HS-5 (cell line): Measurements from ENCODE around the gene RABGAP1.
A peak's percentile ranks its signal among the peaks of the same experiment; 100 is the strongest.

Experiments
- DNase-seq: peaks from one replicate; pipeline ENCODE4 v3.0.0-alpha.2; 2012; ENCODE audit warnings: low read depth

Gene RABGAP1

DNA sequence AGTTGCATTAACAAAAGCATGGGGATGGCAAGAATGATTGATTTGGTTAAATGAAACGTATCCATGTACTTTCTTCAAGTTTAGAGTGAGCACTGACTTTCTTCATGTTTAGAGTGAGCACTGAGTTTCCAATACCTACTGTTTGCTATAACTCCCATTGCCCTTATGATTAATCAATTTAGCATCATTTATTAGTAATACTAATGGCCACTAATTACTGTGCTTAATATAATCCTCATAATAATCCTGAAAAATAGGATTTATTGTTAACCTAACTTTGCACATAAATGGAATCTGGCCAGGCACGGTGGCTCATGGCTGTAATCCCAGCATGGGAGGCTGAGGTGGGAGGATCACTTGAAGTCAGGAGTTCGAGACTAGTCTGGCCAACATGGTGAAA is 70.6 kb downstream of the RABGAP1 start:
- DNase-seq: no peak

- DNase-seq: no peak
Observed at GRCh38 chr9:123011878-123012528, 71.2 kb downstream of the RABGAP1 start.

DNA sequence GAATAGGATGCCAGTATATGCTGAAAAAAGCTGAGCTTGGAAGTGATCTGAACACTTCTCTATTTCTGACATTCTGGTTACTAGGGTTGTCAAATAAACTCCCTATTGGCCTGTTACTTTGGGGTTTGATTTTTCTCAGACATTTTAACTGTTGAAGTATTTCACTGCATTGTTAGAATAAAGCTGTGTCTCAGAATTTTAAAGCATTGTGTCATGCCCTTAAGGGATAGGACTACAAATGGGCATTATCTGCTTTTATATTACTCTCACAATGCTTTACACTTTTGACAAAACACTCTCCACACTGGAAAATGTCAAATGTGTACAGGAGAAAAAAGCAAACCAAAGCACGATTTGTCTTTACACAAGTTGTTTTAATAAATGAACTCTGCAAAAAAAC is 75.8 kb downstream of the RABGAP1 start:
- no peak for DNase-seq

DNA sequence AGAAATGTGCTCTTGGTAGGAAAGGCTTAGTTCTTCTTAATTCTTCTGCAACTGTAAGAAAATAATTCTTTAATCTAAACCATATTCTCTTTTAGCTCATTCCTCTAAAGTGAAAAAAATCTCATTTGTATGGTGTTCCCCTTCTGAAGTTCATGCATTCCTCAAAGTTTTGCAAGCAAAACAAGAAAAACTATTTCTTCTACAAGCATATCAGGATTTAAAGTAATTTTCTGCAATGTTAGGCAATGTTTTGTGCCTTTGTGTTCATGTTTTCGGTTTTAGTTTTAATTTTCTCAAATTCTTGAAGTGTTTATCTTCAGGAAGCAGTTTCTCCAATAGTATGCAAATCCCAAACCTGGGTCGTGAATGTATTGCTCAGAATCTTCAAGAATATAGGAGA is 80.0 kb downstream of the RABGAP1 start:
- DNase-seq: no peak

- no peak for DNase-seq
Observed at GRCh38 chr9:123026425-123026824, 85.6 kb downstream of the RABGAP1 start.

DNA sequence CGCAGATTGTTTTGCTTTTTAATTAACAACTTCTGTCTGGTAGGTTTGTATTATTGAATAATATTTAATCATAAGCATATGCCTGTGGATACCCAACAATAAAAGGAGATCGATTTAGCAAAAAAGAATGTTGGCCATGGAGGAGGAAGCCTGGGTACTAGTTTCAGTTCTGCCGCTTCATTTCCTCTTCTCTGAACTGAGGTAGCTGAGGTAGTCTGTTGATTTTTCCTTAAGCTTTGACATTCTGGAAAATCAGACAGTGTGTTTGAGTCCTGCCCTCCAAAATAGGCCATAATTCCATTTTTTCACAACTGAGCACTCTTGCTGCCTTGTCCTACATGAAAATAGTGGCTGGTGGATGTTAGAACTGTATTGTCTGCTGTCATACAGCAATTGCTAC is 86.7 kb downstream of the RABGAP1 start:
- no peak for DNase-seq

DNA sequence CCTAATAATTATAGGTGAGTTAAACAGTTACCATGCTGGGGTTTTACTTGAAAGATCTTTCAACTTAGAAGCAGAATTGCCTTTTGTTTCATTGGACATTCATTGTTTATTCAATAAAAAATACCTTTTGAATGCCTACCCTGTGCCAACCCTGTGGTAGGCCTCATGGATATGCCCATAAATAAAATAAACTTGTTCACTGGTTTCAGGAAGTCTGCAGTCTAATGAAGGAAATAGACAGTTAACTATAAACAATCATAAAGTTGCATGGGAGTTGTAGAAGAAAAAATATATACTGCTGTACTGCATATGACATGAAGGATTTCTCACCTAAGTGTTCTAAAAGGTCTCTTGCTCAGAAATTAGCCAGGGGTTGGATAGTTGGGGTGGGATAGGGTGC is 87.3 kb downstream of the RABGAP1 start:
- DNase-seq: no peak

DNA sequence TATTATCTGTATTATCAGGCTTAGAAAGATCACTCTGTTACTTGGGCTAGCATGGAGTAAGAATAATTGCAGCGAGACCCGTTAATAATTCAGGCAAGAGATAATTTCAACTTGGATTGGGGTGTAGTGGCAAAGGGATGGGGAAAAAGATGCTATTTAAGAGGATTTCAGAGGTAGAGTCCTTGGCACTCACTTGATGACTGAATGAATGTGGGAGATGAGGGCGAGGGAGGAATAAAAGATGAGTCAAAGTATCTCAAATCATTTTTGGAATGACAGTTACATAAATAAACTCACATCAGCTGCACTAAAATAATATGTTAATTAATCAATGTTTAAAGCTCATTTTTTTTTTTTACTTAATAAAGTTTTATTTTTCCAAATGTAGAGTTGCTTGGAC is 88.2 kb downstream of the RABGAP1 start:
- DNase-seq: no peak

DNA sequence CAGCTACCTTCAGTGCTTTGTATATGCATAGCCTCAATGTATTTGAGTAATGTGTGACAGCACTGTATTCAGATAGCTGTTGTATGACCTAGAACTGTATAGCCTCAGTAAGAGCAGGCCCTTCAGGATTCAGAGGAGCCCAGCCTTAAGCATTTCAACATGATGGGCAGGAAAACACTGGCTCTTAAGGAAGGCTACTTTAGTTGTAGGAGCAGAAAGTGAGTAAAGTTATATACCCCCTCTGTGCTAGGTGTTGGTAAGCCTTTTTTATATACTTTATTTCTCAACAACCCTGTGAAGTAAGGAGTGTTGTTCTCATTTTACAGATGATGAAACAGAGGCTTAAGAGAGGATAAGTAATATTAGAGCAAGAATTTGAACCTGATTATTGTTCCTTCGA is 91.1 kb downstream of the RABGAP1 start:
- DNase-seq: no peak

GRCh38 chr9:123033352-123033751 is 92.5 kb downstream of the RABGAP1 start, which contains the start of gene GPR21:
GPR21 (plus strand) TSS chr9:123033667; CDS start chr9:123034567, 900 bp downstream.
- DNase-seq: no peak

GRCh38 chr9:123033864-123034601 is 93.2 kb downstream of the RABGAP1 start:
- DNase-seq: no peak

DNA sequence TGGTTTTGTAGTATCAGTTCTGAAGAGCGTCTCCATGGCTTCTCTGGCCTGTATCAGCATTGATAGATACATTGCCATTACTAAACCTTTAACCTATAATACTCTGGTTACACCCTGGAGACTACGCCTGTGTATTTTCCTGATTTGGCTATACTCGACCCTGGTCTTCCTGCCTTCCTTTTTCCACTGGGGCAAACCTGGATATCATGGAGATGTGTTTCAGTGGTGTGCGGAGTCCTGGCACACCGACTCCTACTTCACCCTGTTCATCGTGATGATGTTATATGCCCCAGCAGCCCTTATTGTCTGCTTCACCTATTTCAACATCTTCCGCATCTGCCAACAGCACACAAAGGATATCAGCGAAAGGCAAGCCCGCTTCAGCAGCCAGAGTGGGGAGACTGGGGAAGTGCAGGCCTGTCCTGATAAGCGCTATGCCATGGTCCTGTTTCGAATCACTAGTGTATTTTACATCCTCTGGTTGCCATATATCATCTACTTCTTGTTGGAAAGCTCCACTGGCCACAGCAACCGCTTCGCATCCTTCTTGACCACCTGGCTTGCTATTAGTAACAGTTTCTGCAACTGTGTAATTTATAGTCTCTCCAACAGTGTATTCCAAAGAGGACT is 94.2 kb downstream of the RABGAP1 start:
- DNase-seq: no peak

DNA sequence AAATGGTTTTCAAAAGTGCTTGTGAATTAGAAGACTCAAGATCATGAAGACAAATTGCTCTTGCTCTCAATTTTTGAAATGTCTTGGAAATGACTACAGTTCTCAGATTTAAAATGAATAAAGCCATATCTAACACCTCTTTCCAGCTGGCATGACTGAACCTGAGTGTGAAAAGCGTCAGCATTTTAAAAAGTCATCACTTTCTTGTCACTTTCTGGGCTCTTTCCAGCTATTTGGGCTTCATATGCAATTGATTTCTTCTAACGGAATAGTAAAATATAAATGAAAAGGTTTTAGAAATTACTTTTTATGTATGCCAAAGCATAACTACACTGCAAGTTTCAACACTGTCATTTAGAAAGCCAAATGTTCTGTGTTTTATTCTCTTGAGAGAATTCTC is 95.0 kb downstream of the RABGAP1 start:
- DNase-seq: no peak

DNA sequence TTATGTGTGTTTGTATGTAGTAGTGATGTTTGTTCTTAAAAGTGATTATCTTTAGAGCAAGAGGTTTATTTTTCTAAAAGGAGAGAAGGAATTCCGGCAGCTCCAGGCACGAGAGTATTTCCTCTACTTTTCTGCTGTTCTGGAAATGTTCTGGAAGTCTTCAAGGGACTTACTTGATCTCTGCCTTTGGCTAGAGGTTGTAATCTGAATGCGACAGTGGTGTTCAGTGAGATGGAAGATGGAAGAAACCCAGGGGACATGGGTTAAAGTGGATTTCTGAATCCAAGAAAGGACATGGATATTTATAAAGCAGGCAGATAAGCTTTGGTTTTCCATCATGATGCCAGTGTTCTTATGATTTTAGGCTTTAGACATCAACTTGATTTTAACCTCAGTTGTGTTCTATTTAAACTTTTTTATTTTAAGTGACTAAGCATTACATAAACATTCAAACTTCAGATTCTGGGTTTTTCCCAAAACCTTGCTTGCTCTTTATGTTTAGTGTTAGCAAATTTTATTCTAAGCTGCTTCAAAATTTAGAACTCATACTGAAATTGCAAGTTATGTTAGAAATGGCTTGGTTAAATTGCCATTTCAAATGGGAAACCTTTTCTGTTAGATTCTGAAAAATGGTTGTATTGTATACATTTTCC is 96.2 kb downstream of the RABGAP1 start:
- no peak for DNase-seq

- no peak for DNase-seq
Observed at GRCh38 chr9:123039617-123040219, 98.9 kb downstream of the RABGAP1 start.

DNA sequence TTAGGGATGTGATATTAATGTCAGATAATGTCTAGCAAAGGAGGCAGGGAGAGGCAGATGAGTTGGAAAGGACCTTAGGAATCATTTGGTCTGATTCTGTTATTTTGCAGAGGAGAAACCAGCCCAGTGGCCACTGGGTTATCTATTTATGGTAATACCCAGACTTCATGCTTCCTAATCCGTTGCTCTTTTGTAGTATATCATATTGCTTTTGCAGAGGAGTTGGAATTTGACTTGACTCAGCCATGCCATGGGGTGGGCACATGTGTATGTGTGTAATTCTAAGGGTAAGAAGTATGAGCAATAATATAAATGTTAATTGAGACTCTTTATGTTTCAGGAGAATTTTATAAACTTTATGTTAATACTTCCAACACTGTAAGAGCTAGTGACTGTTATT is 100.0 kb downstream of the RABGAP1 start:
- no peak for DNase-seq

DNA sequence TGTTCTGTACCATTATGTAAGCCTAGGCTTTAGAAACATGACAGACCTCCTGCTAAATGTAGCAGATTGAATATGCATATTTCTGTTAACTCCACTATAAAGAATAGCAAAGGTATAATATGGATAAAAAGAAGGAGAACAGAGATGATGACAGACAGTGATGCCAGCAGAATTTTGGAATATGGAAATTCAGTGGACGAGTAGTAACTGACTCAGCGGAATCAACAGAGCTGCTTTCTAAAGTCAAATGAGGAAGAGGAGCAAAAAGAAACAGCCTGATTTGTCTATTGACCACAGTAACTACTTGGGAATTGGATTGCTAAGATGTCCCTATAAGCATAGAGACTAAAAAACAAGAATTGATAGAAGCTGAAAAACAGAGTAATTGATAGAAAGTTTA is 100.7 kb downstream of the RABGAP1 start:
- no peak for DNase-seq

DNA sequence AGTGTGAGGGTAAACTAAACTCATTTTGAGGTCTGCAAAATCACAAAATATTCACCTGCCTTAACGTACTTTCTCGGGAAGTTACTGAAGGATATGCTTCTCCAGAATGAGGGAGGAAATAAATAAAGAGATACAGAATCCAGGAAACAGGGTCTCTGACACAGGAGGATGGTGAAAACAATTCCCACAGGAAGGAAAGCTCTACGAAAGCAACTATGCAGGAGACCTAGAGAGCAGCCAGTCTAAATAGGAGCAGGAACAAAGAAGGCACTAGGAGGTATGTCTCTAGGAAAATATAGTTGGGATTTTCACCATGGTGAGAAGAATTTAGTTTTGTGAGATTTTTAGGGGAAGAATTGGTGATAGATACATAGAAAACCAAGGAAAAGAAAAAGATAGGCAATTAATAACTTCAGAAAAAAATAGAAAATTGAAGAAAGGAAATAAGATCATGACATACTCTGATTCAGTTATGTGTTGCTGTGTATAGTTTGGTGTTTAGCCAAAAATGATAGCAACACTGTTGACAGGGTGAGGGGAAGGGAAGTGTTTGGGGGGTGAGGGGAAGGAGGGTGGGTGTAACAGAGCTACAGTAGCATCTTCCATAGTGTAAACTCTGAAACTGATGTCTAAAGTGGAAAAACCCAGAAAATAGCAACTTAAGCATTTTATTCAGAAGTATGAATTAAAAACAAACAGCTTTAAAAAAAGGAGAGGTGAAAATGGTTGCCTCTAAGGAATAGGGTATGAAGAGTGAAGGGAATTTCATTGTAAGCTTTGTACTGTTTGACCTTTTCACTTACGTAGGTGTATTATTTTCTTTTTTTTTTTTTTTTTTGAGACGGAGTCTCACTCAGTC is 102.5 kb downstream of the RABGAP1 start:
- no peak for DNase-seq

DNA sequence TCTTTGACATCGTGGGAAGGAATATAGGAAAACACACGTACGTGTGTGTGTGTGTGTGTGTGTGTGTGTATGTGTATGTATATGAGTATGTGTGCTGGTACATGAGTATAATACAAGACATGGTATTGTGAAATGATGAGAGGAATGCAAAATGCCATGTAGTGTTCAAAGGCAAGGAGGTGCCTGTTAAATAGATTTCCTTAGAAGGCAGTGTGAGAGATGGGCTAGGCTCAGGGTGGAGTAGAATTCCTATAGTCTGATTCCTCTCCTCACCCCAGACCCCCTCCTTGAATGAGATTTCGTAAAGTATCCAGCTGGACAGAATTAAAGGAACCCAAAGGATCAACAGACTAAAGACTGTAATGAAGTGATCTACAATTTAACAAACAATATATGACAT is 103.8 kb downstream of the RABGAP1 start:
- DNase-seq: peak; percentile 22

- DNase-seq: no peak
Observed at GRCh38 chr9:123046406-123047195, 105.8 kb downstream of the RABGAP1 start.

DNA sequence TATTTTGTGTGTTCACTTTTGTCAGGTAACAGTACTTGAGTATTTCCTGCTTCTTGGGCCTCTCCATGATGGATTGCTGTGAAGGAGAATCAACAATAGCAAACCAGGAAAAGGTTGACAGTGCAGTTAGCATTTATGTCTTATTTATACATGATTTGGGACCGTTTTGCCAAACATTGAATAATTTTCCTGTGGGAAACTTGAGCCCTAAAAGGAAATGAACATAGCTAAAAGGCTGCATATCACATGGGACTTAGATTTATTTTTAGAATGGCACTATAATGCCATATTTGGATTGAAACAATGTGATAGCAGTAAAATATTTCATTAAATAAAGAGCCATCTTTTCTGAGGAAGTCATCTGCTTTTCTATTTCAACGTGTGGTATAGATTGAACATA is 107.9 kb downstream of the RABGAP1 start:
- DNase-seq: no peak
